T-helper 17 cell (primary cell): ENCODE data around the gene PDCD5. TPM values are rescaled to one million over a fixed set of nuclear protein-coding genes. Genes with fewer than 3 reads are reported as not detected.

ENCODE experiments used
- ATAC-seq: fragments of 150-1000 bp; cut with Tn5 transposase; 2 replicates; pipeline ENCODE4 v1.10.0; 2021; ENCODE audit warnings: mild to moderate bottlenecking, moderate library complexity
- DNase-seq, 3 donors: peaks; one replicate each; pipeline versions ENCODE4 v3.0.0 to v3.0.0-alpha.2; 2020 to 2021
- H3K9me3 ChIP-seq: one replicate; pipeline ENCODE4 v1.7.0; 2013; ENCODE audit warnings: low read length, mild to moderate bottlenecking; ENCODE audit not compliant: control insufficient read depth, poor library complexity, severe bottlenecking
- H3K27ac Mint-ChIP-seq: one replicate; pipeline ENCODE4 v1.8.0; 2022; ENCODE audit warnings: mild to moderate bottlenecking, moderate library complexity, mixed read lengths
- H3K27me3 Mint-ChIP-seq: one replicate; pipeline ENCODE4 v1.8.0; 2022; ENCODE audit warnings: mixed read lengths
- H3K36me3 Mint-ChIP-seq: one replicate; pipeline ENCODE4 v1.8.0; 2022; ENCODE audit warnings: low read depth, mixed read lengths
- H3K4me1 Mint-ChIP-seq: one replicate; pipeline ENCODE4 v1.8.0; 2022; ENCODE audit warnings: mild to moderate bottlenecking, mixed read lengths
- H3K4me3 Mint-ChIP-seq: one replicate; pipeline ENCODE4 v1.8.0; 2022; ENCODE audit warnings: mild to moderate bottlenecking, moderate library complexity, mixed read lengths
- total RNA-seq, 4 donors: library from RNA in 2 of 4; stranded (reverse) in 2 of 4; gene quantifications; one replicate each; pipeline ENCODE4 v1.2.3 and lab custom pipeline; 2022 to 2026

The PDCD5 gene
- total RNA-seq, 2 donors from 2014 or later: 28.4 to 34.5 TPM

GRCh38 chr19:32624410-32624809, 43.4 kb downstream of the PDCD5 start:
- ATAC-seq: no peak
- DNase-seq: no peak
- peaks cover 3% of the 10 kb centered on the region for H3K4me1 Mint-ChIP-seq
- no peaks in the 10 kb centered on the region for H3K27me3 Mint-ChIP-seq
- H3K36me3 Mint-ChIP-seq: peaks cover 5% of the 10 kb centered on the region
- no peak overlapping the region for H3K27ac Mint-ChIP-seq
- no peaks in the 10 kb centered on the region for H3K9me3 ChIP-seq
- H3K4me3 Mint-ChIP-seq: no peak overlapping the region

- H3K9me3 ChIP-seq: no peaks in the 10 kb centered on the region
- DNase-seq (no peak), ATAC-seq (no peak)
- Mint-ChIP-seq H3K4me1 (no peaks in the 10 kb centered on the region), H3K36me3 (no peaks in the 10 kb centered on the region), H3K4me3 (no peak overlapping the region), H3K27me3 (no peaks in the 10 kb centered on the region), H3K27ac (no peak overlapping the region)
These were observed 46.0 kb downstream of the PDCD5 start for GRCh38 chr19:32626969-32627368.

GRCh38 chr19:32627714-32628270, 46.8 kb downstream of the PDCD5 start:
- no peak for ATAC-seq
- no peaks in the 10 kb centered on the region for H3K27me3 Mint-ChIP-seq
- no peaks in the 10 kb centered on the region for H3K36me3 Mint-ChIP-seq
- H3K9me3 ChIP-seq: no peaks in the 10 kb centered on the region
- H3K27ac Mint-ChIP-seq: peak overlapping the region; percentile 14
- H3K4me1 Mint-ChIP-seq: no peaks in the 10 kb centered on the region
- DNase-seq: no peak
- H3K4me3 Mint-ChIP-seq: no peak overlapping the region

- Mint-ChIP-seq H3K4me3 (no peak overlapping the region), H3K27ac (no peak overlapping the region), H3K36me3 (no peaks in the 10 kb centered on the region), H3K4me1 (no peaks in the 10 kb centered on the region), H3K27me3 (no peaks in the 10 kb centered on the region)
- no peak for DNase-seq
- no peaks in the 10 kb centered on the region for H3K9me3 ChIP-seq
- no peak for ATAC-seq
These were observed 49.3 kb downstream of the PDCD5 start for GRCh38 chr19:32630338-32630737.

GRCh38 chr19:32631381-32631780, 50.4 kb downstream of the PDCD5 start:
- no peak for DNase-seq
- Mint-ChIP-seq H3K36me3 (no peaks in the 10 kb centered on the region), H3K4me3 (no peak overlapping the region), H3K4me1 (no peaks in the 10 kb centered on the region), H3K27ac (no peak overlapping the region), H3K27me3 (no peaks in the 10 kb centered on the region)
- H3K9me3 ChIP-seq: no peaks in the 10 kb centered on the region
- no peak for ATAC-seq

Other genes starting within 250 kb of the PDCD5 start
- gene ZNF507, start 235.6 kb upstream of the PDCD5 start, total RNA-seq: 10 to 100 TPM; 23.1 to 36.1 TPM
- 10 to 100 TPM; 10.2 to 14.7 TPM for gene DPY19L3, start 175.4 kb upstream of the PDCD5 start, total RNA-seq
- 10 to 100 TPM; 33.9 to 35.8 TPM for gene ANKRD27, start 94.0 kb downstream of the PDCD5 start, total RNA-seq
- under 1 TPM; 0.10 to 0.52 TPM for gene RGS9BP, start 94.7 kb downstream of the PDCD5 start, total RNA-seq
- 10 to 100 TPM; 10.2 to 10.5 TPM for gene NUDT19, start 110.6 kb downstream of the PDCD5 start, total RNA-seq
- gene TDRD12, start 138.6 kb downstream of the PDCD5 start, total RNA-seq: 1 to 10 TPM in 1 of 2 donors, under 1 TPM in 1; 0.55 to 4.1 TPM